Activated naive CD4-positive, alpha-beta T cell treated with anti-CD3 and anti-CD28 coated beads, Interleukin-2, amount 50 U/mL, for 16 hours (primary cell): Measurements from ENCODE around the gene PLXND1.
"Not testable (repeated sequence)": the region's sequence is repeated elsewhere in the genome, so short reads cannot be mapped to it uniquely, and the experiment has no call there.

Experiments used
- DNase-seq: peaks from one replicate; pipeline ENCODE4 v3.0.0-alpha.2; 2020

Gene PLXND1

DNA sequence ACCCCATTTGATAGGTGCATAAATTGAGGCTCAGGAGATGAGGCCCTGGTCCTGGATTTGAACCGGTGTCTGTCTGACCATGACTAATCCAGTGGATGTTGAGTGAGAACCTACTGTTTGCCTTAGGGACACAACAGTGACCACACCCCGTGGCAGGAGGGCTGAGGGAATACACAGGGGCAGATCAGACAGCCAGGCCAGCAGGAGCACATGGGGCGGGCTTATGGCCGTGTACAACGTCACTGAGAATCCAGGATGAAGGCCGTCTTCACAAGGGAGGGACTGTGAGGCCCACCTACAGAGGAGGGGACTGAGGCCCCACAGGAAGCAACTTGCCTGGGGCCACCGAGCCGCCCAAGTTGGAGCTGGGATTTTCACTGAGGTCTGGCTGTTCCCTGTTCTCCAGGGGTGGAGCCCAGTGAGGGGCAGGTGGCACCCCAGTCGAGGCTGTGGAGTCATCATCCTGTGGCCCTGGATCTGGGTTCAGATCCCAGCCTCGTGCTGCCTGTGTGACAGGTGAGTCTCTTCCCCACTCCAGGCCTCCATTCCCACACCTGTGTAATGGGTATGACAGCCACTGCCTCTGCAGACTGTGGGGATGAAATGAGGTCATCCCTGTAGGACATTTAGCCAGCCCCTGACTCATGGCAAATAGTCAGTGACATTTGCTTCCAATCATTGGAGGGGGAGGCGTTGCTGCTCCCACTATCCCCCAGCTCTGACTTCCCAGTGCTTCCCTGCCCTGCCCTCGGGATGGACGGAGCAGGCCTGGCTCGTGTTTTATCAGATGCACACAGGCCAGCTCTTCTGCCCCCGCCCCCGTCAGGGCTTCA lies 6.3 kb upstream of the PLXND1 start:
- no peak for DNase-seq

DNA sequence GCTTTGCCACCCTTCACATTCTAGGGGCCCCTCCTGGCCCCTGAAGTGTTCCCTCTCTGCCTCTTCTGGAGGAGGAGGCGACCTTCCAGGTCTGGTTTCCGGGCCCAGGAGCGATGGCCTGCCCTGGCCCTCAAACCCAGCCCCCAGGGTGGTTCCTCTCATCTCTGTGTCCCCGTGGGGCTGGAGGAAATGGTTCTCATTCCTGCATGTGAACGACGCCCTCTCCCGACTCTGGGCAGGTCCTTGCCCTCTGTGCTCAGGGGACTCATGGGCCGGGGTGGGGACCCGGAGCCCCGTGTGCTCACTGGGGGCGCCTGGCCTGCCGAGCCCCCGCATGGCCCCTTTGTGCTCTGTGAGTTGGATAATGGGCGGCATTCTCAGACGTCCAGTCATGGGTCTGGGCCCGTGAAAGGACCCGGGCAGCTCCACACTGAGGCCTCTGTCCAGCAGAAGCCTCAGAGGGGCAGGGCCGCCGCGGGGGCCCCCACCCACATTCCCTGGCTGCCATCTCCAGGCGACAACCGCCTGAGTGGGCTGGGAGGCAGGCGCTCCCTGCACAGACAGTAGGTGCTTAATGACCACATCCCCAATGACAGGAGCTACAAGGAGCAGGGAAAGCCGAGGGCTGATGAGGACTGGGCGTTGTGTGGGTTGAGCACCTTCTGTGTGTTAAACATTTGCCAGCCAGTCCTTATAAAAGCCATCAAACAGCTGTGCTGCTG lies 5.5 kb upstream of the PLXND1 start:
- no peak for DNase-seq

DNA sequence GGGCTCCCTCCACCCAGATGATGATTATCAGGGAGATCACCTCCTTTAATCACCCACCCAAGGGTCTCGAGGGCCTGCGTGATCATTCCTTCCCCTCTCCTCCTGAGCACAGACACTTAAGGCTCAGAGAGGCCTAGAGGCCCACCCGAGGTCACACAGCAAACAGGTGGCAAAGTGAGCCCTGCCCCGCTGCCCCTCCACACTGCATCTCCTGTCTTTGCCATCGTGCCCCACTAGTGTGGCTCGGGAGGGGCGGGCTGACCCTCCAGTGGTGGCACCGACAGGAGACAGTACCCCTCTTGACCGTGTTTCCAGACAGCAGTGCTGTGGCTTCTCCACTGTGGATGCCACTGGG lies 4.9 kb upstream of the PLXND1 start:
- no peak for DNase-seq

DNA sequence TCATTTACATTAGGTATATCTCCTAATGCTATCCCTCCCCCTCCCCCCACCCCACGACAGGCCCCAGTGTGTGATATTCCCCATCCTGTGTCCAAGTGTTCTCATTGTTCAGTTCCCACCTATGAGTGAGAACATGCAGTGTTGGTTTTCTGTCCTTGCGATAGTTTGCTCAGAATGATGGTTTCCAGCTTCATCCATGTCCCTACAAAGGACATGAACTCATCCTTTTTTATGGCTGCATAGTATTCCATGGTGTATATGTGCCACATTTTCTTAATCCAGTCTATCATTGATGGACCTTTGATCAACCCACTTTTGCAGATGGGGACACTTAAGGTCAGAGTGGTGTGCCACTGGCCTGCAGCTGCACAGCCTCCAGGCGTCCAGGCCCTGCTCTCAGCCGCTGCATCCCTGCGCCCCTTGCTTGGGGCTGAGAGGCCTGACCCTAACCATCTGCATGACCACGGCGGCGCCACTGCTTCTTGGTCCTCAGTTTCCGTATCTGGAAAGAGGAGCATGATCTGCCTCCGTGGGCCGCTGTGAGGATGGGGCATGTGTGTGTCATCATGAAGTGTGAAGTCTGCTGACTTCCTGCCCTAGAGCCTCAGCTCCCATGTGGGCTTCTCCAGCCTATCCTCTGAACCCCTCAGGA lies 4.4 kb upstream of the PLXND1 start:
- DNase-seq = not testable (repeated sequence)

DNA sequence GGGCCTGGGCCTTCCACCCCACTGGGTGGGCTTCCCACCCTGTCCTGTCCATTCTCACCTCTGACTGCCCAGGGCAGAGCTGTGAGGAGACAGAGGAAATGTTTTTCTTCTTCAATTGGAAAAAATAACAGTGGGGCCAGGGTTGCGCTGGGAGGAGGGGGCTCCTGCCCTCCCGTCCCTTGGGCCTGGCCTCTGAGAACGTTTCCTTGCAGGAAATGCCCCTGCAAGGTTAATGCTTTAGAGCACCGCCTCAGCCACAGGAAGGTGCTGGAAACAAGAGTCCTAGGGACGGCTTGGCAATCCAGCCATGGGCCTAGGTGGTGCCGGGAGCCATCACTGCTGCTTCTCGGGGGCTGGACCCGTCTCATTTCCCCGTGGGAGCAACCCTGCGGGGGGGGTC lies 3.8 kb upstream of the PLXND1 start:
- DNase-seq = no peak

DNA sequence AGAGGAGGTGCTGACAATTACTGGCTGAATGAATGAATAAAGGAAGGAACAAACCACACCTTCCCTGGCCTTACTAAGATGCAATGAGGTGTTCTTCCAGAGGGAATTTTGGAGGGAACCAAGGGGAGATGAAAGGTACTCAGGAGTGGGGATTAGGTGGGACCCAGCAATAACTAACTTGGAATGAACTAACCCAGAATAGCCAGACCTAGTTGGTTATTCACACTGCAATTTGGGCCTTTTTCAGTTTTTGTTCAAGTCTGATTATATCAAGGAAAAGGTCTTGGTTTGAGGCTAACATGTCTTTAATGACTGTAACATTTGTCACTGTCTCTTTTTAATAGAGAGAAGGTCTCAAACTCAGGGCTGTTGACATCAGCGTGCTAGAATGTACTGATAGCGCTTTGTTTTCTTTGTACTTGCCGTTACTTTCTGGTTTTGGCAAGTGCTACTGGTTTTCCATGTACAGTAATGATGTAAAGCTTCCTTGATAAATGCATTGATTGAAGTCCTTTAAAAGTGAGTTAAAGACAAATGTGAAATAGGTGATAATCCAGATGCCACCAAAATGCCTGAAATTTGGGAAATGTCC lies 3.2 kb upstream of the PLXND1 start:
- DNase-seq = no peak

DNA sequence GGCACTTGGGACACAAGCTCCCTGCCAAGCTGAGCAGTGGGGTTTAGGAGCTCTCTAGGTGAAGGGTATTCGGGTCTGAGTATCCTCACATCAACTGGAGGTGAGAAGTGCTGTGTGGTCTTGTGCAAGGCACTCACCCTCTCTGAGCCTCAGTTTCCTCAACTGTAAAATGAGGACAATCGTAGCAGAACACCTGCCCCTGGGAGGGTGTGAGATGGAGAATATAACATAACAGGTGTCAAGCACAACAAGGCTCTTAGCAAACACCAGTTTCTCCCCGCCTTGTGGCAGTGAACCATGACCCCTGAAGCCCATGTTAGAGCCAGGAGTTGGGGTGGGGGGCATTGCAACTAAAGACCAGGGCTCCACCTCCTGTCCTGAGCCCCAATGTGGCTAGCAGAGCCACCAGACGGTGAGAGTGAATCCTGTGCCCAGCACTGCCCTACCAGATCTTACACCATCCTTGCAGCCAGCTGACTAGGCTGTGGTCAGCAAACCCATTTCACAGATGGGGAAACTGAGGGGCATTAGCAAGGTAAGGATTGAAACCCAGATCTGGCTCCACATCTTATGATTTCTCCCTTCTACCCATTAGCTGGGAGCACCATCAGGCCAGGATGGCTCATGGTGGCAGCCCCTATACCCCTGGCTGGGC lies 2.6 kb upstream of the PLXND1 start:
- DNase-seq = no peak

DNA sequence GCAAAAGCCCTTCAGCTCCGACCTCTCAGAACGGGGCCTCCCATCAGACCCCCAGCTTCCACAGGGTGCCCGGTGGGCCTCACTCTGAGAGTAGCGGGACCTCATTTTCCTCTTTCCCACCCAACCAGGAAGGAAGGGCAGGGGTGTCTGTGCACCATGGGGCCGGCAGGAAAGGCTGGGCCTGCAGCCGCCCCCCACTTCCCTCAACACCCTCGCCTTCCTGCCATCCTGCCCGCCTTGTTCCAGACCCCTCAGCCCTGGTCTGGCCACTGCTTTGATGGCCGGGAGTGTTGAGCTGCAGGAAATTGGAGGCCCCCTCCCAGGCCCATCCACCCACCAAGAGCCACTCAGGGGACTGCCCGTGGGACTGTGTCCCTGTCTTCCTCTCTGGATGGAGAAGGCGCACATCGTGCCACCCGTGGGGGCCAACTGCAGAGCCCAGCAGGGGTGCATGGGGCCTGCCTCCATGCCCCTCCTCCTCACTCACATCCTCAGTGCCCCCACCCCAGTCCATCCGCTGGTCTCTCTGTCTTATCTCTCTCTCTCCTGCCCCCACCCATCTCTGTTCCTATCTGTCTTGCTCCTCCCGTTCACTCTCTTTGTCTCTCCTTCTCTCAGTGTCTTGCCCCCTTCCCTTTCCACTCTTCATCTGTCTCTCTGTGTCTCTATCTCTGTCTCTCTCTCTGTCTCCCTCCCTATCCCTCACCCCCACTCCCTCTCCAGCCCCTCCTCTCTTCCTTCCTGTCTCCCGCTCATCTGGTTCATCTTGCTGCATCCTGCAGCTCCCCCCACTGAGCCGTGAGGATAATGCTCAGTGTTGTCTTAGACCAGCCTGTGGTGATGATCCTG lies 1.8 kb upstream of the PLXND1 start:
- DNase-seq = no peak

DNA sequence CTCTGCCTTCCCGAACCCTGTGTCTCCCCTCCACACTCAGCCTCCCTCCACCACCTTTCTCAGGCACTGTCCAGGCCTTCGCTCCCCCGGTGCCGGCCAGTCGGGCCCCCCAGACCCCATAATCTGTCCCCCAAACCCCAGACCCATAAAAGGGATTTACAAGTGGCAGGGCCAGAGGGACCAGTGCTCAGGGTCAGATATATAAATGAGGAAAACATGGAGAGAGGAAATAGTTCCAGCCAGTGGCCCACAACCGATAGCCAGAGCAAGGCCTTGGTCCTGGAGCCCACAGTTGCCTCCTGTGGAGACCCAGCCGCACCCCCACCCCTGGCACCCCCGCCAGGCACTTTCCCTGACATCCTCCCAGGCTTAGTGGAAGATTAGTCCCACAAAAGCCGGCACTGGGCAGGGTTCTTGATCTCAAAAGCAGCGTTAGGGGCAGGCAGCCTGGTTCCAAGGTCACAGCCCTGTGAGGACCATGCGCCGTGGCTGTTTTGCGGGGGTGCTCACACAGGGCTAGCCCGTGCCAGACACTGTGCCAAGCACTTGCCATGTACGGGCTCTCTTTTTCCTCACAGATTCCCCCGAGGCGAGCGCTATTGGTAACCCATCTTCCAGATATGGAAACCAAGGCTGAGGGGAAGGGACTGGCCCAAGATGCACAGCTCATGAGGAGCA lies 1.1 kb upstream of the PLXND1 start:
- DNase-seq = no peak

DNA sequence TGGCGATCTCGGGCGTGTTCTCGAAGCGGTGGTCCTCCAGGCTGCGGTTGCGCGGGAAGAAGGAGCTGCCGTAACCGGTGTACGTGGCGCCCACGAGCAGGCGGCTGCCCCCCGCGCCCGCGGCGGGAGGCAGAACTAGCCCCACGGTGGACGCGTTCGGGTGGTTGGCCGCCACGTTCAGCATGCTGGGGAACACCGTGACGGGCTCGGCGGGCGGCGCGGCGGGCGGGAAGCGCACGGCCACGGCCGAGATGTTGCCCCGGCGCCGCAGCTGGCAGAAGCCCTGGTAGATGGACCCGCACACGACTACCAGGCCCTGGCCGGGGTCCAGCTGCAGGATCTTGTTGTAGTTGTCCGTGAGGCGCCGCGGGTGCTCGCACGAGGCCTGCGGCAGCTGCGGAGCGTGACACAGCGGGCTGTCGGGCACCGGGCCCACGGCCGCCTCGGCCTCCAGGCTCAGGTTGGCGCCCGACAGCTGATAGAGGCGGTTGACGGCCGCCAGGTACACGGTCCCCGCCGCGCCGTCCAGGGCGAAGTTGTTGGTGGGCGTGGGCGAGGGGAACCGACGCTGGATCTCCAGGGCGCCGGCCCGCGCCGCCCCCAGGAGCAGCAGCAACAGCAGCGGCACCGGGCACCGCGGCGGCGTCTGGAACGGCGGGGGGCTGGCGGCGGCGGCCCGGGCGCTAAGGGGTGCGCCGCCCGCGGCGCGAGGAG lies 397 bp downstream of the PLXND1 start:
- peak; percentile 26 for DNase-seq

DNA sequence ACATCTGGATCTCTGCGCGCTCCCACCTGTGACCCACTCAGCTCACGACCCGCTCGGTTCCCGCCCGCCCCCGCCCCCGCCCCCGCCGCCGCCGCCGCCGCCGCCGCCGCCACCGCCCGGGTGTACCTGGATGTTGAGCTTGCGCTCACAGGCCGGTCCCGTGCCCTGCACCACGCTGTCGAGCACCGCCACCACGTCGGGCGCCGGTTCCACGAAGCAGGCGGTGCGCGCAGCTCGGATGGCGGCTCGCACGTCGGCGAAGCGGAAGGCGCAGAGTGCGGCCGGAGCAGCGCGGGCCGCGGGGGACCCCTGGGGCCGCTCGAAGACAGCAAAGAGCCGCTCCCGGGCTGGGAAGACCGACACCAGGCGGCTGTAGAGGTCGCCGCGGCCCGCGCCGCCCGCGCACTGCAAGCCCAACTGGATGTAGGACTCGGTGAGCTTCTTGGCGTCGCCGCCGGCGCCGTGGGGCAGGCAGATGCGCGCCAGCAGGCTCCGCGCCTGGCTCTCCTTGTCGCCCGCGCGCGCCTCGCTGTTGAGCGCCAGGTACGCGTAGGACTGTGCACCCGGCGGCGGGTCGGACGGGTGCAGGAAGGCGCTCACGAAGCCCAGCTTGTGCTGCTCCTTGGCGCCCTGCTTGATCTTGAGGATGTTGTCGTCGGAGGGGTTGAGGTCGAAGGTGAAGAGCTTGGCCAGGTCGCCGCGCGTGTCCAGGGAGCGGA lies 1.1 kb downstream of the PLXND1 start:
- DNase-seq = peak; percentile 57

DNA sequence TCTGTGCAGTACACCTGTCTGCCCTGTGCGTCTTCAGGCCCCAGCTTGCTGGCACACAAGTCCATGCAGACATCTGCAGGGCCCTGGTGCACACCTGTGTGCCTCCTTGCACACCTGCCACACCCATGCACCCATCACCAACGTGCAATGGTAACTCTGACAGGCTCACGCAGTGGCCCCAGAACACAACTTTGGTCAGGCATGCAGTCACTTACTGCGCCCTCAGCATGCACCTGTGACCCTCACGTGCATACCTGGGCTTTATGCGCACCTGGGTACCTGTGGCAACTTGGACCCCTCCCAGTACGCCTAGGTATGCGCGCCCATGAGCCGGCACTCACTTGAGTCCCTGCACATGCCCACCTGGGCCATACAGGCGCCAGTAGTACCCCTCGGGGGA lies 1.7 kb downstream of the PLXND1 start:
- DNase-seq = no peak

DNA sequence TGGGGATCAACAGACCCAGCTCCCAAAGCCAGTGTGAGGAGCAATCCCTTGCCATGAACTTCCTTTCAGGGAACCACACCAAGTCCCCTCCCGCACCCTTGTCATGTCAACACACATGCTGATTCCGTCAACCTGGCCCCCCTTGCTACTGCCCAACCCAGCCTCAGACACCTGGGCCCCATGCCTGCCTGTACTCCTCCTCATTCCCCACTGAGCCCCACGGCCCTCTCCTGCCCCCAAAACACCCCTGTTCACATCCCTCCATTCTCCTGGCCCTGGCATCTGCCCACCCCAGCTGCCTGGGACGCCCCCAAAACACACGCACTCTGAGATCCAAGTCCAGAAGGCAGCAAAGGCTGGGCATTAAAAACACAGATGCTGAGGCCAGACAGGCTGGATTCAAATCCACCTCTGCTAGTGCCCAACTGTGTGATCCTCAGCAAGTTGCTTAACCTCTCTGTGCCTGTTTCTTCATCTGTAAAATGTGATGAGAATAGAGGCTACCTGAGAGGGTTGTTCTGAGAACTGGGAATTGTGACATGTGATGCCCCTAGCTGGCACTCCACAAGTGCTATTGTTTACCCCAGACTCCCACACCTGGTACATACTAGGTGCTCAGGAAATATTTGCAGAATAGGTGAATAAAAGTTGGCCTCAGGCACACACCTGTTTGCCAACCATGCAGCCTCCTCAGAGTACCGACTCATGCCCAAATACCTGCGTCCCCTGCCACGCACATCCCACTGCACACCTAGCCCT lies 2.3 kb downstream of the PLXND1 start:
- no peak for DNase-seq

DNA sequence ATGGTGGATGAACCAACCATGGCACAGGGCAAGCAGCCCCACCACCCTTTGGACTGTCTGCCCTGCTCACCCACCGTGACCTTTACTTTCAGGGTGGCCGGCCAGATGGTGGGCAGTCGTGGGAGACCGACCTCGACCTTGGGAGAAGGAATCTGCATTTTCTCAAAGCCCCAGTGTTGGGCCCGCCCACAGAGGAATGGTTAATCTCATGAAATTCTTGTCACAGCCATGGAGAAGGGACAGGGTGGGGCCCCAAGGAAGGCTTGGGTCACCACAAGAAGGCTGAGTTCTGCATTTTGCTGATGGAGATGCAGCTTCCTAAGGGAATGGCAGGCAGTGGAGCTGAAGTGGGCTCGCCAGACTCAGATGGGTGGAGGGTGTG lies 2.9 kb downstream of the PLXND1 start:
- DNase-seq = no peak

DNA sequence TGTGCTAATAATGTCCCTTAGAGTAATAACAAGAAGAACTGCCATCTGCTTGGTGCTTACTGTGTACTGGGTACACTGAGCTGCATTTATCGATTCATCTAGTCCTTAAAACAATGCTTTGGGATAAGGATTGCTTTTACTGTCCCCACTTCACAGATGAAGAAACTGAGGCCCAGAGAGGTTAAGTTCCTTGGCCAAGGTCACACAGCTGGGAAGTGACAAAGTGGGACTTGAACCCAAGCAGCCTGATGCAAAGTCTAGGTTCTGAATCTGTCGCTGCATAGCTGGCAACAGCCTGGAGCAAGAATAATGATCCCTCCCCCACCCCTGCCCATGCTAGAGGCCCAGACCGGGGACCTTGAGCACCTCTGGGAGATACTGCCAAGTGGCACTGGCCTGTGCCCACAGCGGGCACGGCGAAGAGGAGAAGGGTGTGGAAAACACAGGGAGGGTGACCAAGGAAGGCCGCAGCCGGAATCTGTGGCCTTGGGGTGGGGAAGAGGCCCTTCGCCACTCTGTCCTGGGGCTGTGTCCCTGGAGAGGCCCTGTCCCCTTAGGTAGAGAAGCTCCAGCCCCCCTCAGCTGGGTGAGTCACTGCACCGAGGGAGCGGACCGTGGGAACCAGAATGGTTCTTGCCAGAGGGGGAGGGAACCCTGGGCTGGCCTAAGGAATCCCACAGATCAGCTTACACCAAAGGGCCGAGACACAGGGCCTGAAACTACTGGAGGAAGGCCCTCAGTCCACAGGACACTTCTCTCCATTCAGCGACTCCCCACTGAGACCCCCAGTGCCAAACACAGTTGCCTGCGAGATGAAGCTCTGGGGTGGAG lies 3.5 kb downstream of the PLXND1 start:
- DNase-seq = no peak

DNA sequence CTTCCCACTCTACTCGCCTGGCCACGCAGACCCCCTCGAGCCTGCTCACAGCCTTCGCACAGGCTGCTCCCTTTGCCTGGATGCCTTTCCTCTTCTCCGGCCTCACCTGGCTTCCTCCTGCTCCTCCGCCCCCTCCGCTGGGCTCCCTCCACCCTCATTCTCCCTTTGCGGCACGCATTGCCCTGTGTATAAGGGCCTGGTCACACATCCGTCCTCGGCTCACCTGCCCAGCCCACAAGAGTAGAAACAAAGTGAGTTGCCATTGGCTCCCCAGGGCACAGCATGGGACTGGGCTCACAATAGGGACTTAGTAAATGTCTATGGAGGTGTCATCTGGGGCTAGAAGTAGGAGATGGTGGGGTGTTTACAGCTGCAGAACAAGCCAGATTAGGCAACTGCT lies 4.2 kb downstream of the PLXND1 start:
- no peak for DNase-seq

DNA sequence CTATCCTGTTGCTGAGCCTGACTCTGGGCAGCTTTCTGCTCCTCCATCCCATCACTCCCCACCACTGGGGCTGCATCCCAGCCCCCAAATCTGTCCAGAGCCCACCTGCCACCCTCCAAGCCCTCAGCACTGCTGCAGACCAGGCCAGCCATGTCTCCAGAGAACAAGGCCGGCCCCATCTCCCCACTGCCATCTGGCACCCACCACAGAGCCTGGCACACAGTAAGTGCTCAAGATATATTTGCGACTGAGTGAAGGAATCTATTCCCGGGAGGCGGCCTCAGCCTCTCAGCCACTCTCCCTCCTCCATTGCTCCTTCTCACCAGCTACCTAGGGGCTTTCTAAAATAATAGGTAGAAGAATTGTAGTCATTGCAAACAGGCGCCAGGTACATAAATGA lies 4.8 kb downstream of the PLXND1 start:
- no peak for DNase-seq

DNA sequence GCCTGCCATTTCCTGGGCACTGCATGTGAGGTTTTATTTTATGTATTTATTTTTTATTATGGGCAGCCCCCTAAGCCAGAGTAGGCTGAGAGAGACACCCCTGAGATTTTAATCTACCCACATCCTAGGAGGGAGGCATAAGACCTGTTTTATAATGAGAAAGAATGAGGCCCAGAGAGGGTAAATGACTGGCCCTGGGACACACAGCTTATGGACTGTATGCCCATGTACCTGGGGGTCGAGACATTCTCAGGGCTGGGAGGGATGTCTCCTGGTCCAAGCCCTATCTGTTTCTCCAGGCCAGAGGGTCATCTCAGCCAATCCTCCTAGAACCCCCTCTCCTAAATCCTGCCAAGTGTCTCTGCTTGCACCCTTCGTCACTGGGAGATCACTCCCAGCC lies 6.1 kb downstream of the PLXND1 start:
- DNase-seq = no peak

DNA sequence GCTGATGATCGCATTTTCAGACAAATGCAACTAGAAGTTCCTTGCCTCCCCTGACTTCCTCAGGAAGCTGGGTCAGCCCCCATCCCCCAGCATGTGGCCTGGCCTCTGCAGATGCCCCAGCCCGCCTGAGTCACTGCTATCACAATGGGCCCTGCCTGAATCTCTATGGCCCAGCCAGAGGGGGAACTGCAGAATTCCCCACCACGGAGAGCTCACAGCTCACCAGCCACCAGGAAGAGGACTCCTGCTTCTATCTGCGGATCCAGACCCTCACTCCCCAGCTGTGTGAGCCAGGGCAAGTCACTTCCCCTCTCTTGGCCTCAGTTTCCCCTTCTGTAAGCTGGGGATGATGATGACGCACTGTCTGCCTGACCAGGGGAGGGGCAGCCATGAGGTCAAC lies 6.9 kb downstream of the PLXND1 start:
- DNase-seq = no peak
